Coronary artery (tissue), 2 donors: ENCODE measurements around the gene KCTD21.

ENCODE experiments used
- DNase-seq: peaks from one replicate; pipeline ENCODE4 v3.0.0-alpha.2; 2017; ENCODE audit warnings: low spot score
- H3K27ac ChIP-seq, 2 donors: fragments of 200-600 bp; sonication (generic); one replicate each; pipeline ENCODE4 v1.5.1; 2016 to 2019
- H3K4me3 ChIP-seq: fragments of 200-600 bp; sonication (generic); 2 replicates; pipeline ENCODE4 v1.5.1; 2016; ENCODE audit warnings: mild to moderate bottlenecking, moderate library complexity
- CTCF ChIP-seq: fragments of 200-600 bp; sonication (generic); IDR thresholded peaks from one replicate; pipeline ENCODE4 v1.5.1; 2019; ENCODE audit warnings: antibody characterized with exemption

KCTD21 gene

GRCh38 chr11:78139422-78140391 lies 48.7 kb downstream of the KCTD21 start, which contains the start of gene ALG8:
TSS of gene ALG8 (minus strand) at chr11:78139626. CDS start at chr11:78139588, 38 bp downstream.
- TF ChIP-seq CTCF: no peak
- peak; percentile 93 for DNase-seq

DNA sequence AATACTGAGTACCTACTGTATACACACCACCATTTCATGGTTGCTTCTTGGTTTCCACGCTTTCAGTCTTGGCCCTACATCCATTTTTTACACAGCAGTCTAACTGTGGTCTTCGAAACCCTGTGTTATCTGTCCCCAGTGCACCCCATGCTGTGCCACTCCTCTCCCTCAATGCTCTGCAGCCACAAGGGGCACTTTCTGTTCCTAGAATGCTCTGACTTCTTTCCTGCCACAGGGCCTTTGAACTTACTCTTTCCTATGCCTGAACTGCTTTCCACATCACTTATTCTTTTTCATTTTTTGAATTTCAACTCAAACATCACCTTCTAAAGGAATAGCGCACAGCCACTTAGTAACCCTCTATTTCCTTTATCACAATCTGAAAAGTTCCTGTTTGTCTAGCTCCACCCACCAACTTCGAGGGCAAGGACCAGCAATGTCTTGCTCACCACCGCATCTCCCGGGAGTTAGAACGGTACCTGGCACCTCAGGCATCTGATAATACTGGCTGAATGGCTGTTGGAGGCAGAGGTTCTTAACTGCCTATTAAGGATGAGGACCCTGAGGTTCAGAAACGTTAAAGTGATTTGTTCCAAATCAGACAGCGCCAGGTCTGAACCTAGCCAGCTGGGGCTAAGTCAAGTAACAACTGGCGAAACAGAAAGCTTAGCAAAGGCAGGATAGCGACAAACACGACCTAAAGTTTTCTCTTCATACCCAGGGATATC lies 49.6 kb downstream of the KCTD21 start:
- peak overlapping the region; percentile 72 for H3K4me3 ChIP-seq
- no peak for DNase-seq
- H3K27ac ChIP-seq: peak overlapping the region in 1 of 2 donors; percentile 51
- TF ChIP-seq CTCF: no peak

More at GRCh38 chr11:78139422-78140391, 48.7 kb downstream of the KCTD21 start, which contains the start of gene ALG8:
- H3K27ac ChIP-seq: peak within 1 kb of the TSS in 1 of 2 donors; percentile 51
- peak within 1 kb of the TSS; percentile 72 for H3K4me3 ChIP-seq

DNA sequence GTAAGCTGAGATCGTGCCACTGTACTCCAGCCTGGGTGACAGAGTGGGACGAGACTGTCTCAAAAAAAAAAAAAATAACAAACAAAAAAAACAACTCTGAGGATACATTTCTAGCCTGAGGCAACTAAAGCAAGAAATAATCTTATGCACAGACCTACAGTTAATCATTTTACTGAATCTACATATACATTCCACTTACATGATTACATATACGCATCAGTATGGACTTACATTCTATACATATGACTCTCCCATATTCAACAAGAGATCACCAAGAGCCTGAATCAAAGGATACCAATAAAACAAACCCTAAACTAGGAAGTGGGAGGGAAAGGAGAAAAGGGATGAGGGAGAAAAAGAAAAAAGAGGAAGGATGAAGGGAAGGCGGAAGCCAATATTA lies 50.1 kb downstream of the KCTD21 start:
- Histone ChIP-seq H3K27ac (no peak overlapping the region), H3K4me3 (peak overlapping the region; percentile 72)
- DNase-seq: no peak
- TF ChIP-seq CTCF: no peak

- Histone ChIP-seq H3K4me3 (no peak overlapping the region), H3K27ac (no peak overlapping the region)
- no peak for TF ChIP-seq CTCF
- no peak for DNase-seq
Observed at GRCh38 chr11:78132475-78132874, 56.0 kb downstream of the KCTD21 start.

GRCh38 chr11:78131956-78132355 lies 56.5 kb downstream of the KCTD21 start:
- DNase-seq: no peak
- no peak for TF ChIP-seq CTCF
- Histone ChIP-seq H3K27ac (no peak overlapping the region), H3K4me3 (no peak overlapping the region)

GRCh38 chr11:78127403-78127802 lies 61.0 kb downstream of the KCTD21 start:
- no peak for DNase-seq
- H3K4me3 ChIP-seq: no peak overlapping the region
- TF ChIP-seq CTCF: no peak
- H3K27ac ChIP-seq: no peak overlapping the region
